Activated effector memory CD4-positive, alpha-beta T cell treated with Interleukin-2 at 50 U/mL for 16 hours (primary cell): Measurements from ENCODE around the gene IGSF21.

Experiments used
- DNase-seq: peaks from one replicate; pipeline ENCODE4 v3.0.0-alpha.2; 2020

IGSF21 gene

GRCh38 chr1:18305182-18305795, 197.7 kb downstream of the IGSF21 start:
- DNase-seq = no peak

GRCh38 chr1:18307329-18307898, 199.8 kb downstream of the IGSF21 start:
- DNase-seq = no peak

DNA sequence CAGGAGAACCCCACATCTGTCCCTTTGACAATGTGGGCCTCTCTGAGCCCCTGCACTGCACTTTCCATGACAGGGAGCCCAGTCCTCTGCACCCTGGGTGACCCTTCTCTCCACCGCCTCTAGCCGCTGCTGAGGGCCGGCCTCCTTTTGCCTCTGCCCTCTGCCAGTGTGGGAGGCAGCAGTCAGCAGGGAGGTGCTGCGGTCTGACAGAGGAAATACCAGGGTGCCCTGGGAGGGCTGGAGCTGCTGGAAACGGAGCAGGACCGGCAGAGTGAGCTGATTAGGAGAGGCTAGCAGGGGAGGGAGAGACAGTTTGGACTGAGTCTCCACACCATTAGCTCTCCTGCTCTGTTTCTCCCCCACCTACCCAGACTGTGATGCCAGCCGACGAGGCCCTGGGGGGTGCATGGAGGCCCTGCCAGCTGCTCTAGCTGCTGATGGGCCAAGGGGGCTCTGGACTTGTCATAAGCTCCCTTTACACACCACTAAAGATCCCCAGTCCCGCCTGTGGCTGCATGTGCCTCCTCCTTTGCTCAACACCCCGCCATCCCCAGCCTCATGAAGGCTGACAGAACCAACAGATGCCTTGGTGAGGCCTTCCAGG, 202.1 kb downstream of the IGSF21 start:
- no peak for DNase-seq

DNA sequence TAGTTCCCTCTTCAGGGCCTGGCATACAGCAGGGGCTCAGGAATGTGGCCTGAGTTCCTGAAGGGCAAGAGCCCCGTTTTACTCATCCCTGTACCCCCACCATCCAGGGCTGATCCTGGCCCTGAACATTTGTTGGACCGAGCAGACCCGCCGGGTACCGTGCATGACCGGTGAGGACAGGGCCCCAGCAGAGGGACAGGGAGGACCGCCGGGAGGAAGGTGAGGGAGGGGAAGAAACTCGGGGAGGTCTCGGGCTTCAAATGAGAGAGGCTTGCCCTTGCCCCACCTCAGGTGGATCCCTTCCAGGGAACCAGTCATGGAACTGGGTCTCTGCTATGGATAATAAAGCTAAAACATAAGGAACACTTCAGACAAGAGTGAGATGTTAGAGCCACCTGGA, 205.4 kb downstream of the IGSF21 start:
- no peak for DNase-seq

DNA sequence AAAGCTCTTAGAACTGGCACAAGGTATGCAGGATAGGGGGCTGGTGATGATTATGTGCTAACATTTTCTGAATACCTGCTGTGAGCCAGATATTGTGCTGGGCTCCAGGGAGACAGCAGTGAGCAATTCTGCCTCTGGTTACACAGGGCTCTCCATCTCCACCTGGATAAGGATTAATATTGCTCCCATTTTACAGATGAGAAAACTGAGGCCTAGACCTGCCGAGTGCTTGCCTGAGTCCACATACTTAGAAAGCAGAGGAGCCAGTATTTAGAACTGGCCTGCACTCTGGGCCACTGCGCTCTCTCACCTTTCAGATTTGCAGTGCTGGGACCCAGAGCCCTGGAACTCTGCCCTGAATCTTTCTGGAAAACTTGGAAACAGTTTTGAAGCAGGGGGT, 205.9 kb downstream of the IGSF21 start:
- no peak for DNase-seq

DNA sequence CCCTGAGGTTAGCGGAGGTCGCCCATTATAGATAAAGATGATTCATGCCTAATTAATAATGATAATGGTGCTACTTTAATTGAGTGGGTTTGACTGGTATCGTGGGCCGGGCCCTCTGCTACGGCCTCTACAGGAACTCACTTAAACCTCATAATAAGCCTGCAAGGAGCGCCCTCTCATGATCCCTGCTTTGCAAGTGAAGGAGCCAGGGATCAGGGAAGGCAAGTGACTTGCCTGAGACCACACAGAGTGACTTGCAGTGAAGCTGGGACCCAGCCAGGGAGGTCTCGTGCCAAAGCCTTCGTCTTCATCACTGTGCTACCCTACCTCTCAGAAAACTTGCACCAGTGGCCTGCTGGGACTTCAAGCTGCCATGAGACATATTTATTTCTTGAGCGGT, 206.8 kb downstream of the IGSF21 start:
- no peak for DNase-seq

- no peak for DNase-seq
These were observed 207.9 kb downstream of the IGSF21 start for GRCh38 chr1:18315449-18315848.

DNA sequence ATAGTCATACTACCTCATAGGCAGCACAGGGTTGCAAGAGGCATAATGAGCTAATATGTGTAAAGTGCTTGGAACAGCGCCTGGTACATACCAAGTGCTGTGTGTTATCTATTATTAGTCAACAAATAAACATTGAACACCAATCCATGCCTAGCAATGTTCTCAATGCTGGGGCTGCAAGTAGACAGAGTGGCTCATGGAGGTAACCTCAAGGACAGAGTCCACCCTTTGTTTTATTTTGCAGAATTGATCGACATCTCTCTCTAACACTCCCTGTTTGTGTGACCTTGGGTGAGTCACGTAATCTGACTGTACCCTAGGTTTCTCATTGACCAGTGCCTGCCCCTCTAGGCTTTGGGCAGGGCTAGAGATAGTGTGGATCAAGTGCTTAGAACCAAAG, 209.2 kb downstream of the IGSF21 start:
- no peak for DNase-seq

GRCh38 chr1:18319099-18319498, 211.5 kb downstream of the IGSF21 start:
- DNase-seq = no peak

DNA sequence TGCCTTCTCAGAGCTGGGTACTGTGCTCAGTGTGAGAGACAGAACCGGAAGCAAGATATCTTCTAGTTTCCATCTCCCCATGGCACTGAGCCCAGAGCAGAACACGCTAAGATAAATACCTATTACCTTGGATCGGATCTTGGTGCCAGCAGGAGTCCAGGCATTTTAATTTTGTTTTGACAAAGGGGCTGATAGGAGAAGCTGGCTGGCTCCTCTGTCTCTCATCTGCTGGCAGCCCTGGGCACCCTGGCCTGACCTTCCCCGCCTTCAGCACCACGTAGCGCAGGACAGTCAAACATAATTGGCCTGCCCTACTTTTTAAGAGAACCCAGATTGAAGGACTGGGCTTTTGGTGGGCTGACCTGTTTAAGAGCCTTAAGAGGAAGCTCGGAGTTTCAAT, 212.5 kb downstream of the IGSF21 start:
- no peak for DNase-seq

DNA sequence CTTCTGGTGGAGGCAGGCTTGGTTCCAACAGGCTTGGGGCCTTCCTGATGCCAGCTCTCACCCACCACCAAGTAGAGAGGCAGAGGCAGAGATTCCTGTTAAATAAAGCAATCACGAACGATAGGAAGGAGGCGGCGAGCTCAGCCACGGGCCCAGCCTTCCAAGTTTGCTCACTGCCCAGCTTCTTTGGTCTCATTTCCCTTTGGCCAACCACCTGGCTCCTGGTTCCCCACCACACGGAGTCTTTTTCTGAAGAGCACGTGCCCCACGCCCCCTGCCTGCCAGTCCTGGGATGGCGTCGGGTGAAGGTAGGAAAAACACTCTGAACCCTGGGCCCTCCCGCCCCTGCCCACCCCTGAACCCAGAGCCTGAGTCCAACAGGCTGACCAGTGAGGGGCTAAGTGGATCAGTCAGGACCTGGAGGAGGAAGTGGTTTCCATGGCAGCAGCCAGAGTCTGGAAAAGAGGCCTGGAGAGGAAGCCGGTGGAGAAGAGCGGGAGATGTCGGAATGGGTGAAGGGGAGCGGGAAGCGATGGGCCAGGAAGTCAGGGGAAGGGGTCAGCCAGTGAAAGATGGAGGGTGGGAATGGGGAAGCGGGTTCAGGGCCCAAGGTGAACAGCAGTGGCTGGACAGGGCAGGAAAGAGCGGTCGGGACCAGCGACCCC, 214.9 kb downstream of the IGSF21 start:
- no peak for DNase-seq

GRCh38 chr1:18323259-18323658, 215.7 kb downstream of the IGSF21 start:
- DNase-seq = no peak

- DNase-seq = no peak
These were observed 216.6 kb downstream of the IGSF21 start for GRCh38 chr1:18324246-18324645.

- no peak for DNase-seq
These were observed 217.5 kb downstream of the IGSF21 start for GRCh38 chr1:18325136-18325535.

DNA sequence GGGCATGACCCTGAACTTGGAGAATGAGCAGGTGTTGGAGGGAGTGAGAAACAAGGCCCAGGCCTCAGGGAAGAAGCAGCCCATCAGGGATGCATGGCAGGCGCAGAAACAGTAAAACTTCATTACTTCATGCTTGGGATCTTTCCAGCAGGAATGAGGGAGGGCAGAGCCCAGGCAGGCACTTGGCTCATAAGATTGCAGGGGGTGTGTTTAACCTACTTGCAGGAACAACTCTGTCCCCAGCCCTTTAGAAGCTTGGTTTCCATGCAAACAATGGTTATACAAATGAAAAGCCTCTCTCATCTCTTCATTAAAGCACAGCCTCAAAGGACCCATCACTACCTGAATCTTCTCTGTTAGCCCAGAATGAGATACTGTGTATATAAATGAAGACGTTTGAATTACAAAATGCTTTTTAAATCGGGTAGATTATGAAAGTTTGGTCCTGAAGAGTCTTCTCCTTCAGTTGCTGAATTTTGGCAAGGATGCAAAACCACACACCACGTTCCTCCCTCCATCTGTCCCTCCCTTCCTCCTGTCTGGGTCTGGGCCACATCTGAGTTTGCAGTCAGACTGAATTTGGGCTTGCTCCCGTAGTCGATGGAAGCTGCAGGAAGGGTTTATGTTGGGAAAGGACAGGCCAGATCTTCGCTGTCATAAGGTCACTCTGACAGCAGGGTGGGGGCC, 218.8 kb downstream of the IGSF21 start:
- no peak for DNase-seq

DNA sequence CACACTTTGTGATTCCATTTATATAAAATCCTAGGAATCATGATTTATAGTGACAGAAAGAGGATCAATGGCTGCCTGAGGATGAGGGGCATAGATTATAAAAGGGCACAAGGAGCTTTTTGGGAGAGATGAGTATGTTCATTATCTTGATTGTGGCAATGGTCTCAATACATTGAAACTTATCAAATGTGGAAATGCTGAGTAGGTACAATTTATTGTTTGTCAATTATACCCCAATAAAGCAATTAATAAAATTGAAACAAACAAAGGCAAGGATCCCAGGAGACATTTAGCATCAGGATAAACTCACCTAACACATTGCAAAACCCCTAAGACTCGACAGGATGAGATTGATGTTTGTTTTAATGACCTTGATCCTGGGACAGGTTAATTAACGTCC, 220.1 kb downstream of the IGSF21 start:
- no peak for DNase-seq

- no peak for DNase-seq
These were observed 221.2 kb downstream of the IGSF21 start for GRCh38 chr1:18328803-18329202.

- no peak for DNase-seq
These were observed 222.1 kb downstream of the IGSF21 start for GRCh38 chr1:18329469-18330253.

GRCh38 chr1:18332576-18332975, 225.0 kb downstream of the IGSF21 start:
- no peak for DNase-seq

DNA sequence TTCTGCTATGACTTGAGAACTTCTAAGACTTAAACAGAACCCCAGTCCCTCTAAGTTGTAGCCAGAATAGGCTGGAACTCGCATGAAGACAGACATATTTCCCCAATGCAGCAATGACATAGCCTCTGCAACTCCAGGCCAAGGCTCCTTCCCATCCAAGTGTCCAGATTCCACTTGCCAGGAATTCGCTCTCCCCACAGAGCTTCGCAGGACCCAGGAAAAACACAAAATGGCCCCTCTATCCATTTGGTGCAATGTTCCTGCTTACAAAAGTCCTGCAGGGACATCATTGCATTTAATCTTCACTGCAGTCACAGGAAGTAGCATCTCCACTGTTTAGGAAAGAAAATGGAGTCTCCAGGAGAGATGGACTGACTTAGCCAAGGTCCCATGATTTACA, 225.6 kb downstream of the IGSF21 start:
- DNase-seq = no peak

DNA sequence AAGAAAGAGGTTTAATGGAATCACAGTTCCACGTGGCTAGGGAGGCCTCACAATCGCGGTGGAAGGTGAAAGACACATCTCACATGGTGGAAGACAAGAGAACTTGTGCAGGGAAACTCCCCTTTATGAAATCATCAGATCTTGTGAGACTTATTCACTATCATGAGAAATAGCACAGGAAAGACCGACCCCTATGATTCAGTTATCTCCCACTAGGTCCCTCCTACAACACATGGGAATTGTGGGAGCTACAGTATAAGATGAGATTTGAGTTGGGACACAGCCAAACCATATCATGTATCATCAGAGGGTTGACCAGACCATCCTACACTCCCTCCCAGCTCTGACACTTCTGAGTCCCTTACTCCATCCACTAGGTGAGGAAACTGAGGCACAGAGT, 229.2 kb downstream of the IGSF21 start:
- DNase-seq = no peak

DNA sequence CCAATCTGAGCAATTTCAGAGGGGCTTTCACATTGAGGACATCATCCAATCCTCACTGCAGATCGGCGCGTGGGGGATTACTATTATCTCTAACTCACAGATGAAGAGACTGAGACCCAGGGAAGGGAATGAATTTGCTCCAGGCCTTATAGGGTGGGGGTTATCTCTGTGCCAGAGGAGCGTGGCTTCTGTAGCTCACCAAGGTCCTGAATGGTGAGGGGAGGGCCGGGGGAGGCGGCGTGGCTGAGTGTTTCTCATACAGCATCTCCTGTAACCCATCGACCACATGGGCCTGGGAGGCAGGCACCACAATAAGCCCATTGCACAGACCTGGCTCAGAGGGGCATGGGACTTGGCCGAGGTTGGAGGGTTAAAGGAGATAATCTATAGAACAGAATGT, 230.2 kb downstream of the IGSF21 start:
- no peak for DNase-seq

DNA sequence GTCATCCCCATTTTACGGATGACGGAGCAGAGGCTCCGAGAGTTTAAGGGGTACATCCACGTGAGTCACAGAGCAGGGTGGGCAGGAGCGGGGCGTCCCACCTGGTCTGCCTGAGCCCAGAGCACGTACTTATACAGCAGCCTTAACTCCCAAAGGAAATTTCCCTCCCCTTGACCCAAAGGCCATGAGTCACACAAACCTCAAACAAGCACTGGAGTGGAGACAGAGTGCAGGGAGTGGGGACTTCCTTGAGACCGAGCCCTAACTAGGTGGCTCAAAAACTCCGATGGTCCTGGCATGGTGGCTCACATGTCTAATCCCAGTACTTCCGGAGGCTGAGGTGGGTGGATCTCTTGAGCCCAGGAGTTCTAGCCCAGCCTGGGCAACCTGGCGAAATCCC, 231.6 kb downstream of the IGSF21 start:
- no peak for DNase-seq
